T-helper 2 cell treated with Interferon-gamma antibody and Interleukin-4, amounts not matched to agents 5 μg/mL and 100 μg/mL, for 36 hours (primary cell): ENCODE data around the gene PRDM15.

Source experiments
- DNase-seq: peaks from one replicate; pipeline ENCODE4 v3.0.0; 2021; ENCODE audit warnings: low spot score
- H3K27ac Mint-ChIP-seq: one replicate; pipeline ENCODE4 v1.8.0; 2021; ENCODE audit warnings: mild to moderate bottlenecking, mixed read lengths
- H3K27me3 Mint-ChIP-seq: one replicate; pipeline ENCODE4 v1.8.0; 2021; ENCODE audit warnings: low read depth, mixed read lengths
- H3K36me3 Mint-ChIP-seq: one replicate; pipeline ENCODE4 v1.8.0; 2021; ENCODE audit warnings: low read depth, mixed read lengths
- H3K4me1 Mint-ChIP-seq: one replicate; pipeline ENCODE4 v1.8.0; 2021; ENCODE audit warnings: low read depth, mixed read lengths
- H3K4me3 Mint-ChIP-seq: one replicate; pipeline ENCODE4 v1.8.0; 2022; ENCODE audit warnings: mild to moderate bottlenecking, moderate library complexity, mixed read lengths
- H3K9me3 Mint-ChIP-seq: one replicate; pipeline ENCODE4 v1.8.0; 2021; ENCODE audit warnings: mixed read lengths

The PRDM15 gene

DNA sequence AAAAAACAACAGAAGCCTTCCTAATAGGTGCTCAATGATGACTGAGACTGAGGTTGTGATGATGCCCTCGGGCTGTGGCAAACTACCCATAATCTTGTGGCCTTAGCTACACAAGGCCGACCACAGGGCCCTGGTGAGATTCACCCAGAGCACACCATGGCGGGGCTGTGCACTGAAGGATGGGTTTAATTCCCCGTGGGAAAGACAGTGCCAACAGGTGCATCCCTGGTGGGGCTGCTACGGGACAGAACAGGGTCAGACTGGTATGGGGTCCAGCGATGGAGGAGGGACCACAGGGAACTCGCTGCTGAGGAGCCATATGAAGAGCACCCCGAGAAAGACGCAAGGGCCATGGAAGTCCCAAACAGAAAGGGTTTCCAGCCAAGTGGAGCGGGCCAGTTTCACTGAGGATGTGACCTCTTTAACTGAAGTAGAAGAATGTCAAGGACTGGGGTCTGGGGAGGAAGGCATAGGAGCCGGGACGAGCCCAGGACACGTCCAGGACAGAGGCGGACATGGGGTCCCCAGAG is 21.3 kb downstream of the PRDM15 start:
- H3K27me3 Mint-ChIP-seq: no peaks in the 10 kb centered on the region
- H3K4me3 Mint-ChIP-seq: no peak overlapping the region
- DNase-seq: no peak
- peaks cover 15% of the 10 kb centered on the region for H3K36me3 Mint-ChIP-seq
- H3K9me3 Mint-ChIP-seq: no peaks in the 10 kb centered on the region
- H3K4me1 Mint-ChIP-seq: no peaks in the 10 kb centered on the region
- no peak overlapping the region for H3K27ac Mint-ChIP-seq

DNA sequence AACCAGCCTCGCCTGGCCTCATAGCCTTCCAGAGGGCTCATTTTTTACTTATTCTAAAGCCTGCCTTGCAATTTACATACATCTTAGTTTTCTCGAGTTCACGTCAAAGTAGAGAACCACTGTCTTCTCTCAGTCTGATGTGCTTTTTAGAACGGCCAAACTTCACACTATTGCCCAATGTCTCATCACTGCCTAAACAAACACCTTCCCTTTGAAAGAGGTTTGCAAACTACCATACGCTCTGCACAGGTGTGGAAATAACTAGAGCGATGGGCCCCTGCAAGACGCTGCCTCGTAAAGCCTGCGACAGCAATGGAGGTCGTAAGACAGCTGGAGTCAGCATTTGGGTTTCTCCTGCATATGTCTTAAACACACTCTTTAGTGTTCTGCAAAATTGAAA is 22.6 kb downstream of the PRDM15 start:
- H3K27me3 Mint-ChIP-seq: no peaks in the 10 kb centered on the region
- no peak overlapping the region for H3K4me3 Mint-ChIP-seq
- H3K36me3 Mint-ChIP-seq: peaks cover 15% of the 10 kb centered on the region

GRCh38 chr21:41854426-41854995 is 24.6 kb downstream of the PRDM15 start:
- no peak overlapping the region for H3K4me3 Mint-ChIP-seq
- H3K4me1 Mint-ChIP-seq: no peaks in the 10 kb centered on the region
- H3K27me3 Mint-ChIP-seq: no peaks in the 10 kb centered on the region
- no peak for DNase-seq
- no peaks in the 10 kb centered on the region for H3K9me3 Mint-ChIP-seq
- peaks cover 17% of the 10 kb centered on the region for H3K36me3 Mint-ChIP-seq
- no peak overlapping the region for H3K27ac Mint-ChIP-seq

More for the DNA sequence above, 22.6 kb downstream of the PRDM15 start:
- DNase-seq: no peak
- Mint-ChIP-seq H3K4me1 (no peaks in the 10 kb centered on the region), H3K9me3 (no peaks in the 10 kb centered on the region), H3K27ac (no peak overlapping the region)

DNA sequence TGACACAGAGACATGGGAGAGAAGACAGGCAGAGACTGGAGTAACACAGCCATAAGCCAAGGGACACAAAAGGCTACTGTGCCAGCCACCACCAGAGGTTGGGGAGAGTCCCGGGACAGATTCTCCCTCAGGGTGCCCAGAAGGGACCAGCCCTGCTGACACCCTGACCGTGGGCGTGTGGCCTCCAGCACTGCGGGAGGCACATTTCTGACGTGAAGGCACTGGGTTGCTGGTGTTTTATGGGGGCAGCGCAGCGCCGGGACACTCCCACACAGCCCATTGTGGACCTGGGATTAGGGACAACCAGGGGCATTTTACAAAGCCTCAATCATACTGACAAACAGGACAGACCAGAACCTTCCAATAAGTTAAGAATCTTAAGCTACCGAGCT is 26.2 kb downstream of the PRDM15 start:
- Mint-ChIP-seq H3K4me3 (no peak overlapping the region), H3K36me3 (peaks cover 17% of the 10 kb centered on the region), H3K27me3 (no peaks in the 10 kb centered on the region), H3K4me1 (no peaks in the 10 kb centered on the region), H3K27ac (no peak overlapping the region), H3K9me3 (no peaks in the 10 kb centered on the region)
- no peak for DNase-seq

DNA sequence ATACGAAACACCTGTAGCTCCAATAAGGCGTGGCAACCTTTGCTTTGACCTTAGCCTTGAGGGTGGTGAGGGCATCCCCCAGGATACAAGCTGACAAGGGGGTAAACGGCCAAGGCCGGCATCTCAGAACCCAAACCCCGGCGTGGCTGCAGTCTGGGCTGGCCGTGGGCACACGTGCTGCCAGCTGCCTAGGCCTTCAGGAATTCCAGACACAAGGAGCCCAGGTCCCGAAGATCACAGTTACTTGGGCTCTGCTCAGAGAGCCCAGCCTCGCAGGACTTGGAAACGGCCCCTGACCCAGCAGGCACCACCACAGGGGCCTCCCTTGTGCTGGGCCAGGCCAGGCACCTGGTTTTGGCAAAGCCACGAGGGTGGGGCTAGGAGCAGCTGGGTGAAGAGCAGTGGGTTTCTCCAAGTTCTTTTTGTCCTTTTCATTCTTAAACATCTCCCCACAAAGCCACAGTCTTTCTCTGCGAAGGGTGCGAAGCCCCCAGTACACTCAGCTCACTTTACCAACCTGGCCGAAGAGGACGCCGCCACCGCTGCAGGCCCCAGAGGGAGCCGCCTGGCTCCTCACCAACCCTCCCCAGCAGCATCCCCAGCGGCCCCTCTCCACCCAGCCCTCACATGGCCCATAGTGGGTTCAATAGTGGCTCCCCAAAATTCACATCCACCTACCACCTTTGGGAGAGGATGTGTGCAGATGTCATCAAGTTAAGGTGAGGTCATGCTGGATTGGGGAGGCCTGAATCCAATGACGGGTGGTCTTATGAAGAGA is 26.8 kb downstream of the PRDM15 start:
- no peak for DNase-seq
- H3K4me3 Mint-ChIP-seq: no peak overlapping the region
- H3K27me3 Mint-ChIP-seq: no peaks in the 10 kb centered on the region
- no peaks in the 10 kb centered on the region for H3K9me3 Mint-ChIP-seq
- no peaks in the 10 kb centered on the region for H3K4me1 Mint-ChIP-seq
- H3K27ac Mint-ChIP-seq: no peak overlapping the region
- peaks cover 15% of the 10 kb centered on the region for H3K36me3 Mint-ChIP-seq

DNA sequence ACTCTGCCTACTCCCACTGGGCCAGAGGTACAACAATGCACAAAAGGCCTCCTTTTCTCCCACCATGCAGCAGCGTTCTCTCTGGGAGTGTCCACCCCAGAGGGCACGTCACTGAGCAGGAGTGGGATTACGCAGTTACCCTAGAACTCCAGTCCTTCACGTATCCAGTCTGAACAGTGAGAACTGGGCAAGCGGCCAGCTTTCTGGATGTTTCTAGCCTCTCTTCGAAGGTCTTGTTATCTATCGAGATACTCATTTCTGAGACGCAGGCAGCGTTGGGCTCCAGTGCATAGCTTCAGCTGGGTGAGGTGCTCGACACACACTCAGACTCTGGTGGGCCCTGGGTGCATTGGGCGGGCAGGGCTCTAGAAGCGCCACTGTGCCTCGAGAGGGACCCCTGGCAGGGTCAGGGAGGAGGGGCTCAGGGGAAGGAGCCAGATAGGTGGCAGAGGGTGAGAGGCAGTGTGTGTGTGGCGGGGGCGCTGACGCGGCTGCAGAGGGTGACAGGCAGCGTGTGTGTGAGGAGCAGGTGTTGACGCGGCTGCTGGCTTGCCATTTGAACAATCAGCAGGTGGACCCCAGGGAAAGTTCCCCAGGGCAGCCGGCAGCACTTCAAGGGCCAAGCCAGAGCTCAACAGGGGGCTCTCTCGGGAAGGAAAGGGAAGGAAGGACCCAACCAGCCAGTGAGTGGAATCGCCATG is 27.9 kb downstream of the PRDM15 start:
- Mint-ChIP-seq H3K4me3 (no peak overlapping the region), H3K27ac (no peak overlapping the region), H3K9me3 (no peaks in the 10 kb centered on the region), H3K27me3 (no peaks in the 10 kb centered on the region), H3K4me1 (no peaks in the 10 kb centered on the region), H3K36me3 (peaks cover 12% of the 10 kb centered on the region)
- no peak for DNase-seq

GRCh38 chr21:41850085-41850484 is 29.1 kb downstream of the PRDM15 start:
- Mint-ChIP-seq H3K27me3 (no peaks in the 10 kb centered on the region), H3K4me1 (no peaks in the 10 kb centered on the region), H3K27ac (no peak overlapping the region), H3K36me3 (peaks cover 12% of the 10 kb centered on the region), H3K4me3 (no peak overlapping the region), H3K9me3 (no peaks in the 10 kb centered on the region)
- no peak for DNase-seq

DNA sequence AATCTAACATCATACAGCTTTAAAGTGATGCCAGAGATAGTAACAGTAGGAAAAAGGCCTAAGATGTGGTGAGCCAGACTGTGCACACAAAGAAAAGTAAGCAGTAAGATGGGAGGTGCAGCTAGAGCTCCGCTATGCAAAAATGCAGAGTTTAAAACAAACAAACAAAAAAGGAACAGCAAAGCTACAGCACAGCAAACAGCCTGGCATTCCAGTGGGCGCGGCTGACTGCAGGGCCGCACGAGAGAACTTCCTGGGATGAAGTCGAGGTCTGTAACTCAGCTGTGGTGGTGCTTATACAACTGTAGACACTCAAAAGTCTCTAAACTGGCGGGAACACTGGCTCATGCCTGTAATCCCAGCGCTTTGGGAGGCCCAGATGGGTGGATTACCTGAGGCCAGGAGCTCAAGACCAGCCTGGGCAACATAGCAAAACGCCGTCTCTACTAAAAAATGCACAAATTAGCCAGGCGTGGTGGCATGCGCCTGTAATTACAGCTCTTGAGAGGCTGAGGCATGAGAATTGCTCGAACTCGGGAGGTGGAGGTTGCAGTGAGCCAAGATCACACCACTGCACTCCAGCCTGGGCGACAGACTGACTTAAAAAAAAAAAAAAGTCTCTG is 30.1 kb downstream of the PRDM15 start:
- H3K4me1 Mint-ChIP-seq: no peaks in the 10 kb centered on the region
- no peaks in the 10 kb centered on the region for H3K27me3 Mint-ChIP-seq
- no peak for DNase-seq
- no peak overlapping the region for H3K4me3 Mint-ChIP-seq
- H3K9me3 Mint-ChIP-seq: no peaks in the 10 kb centered on the region
- peaks cover 8% of the 10 kb centered on the region for H3K36me3 Mint-ChIP-seq
- H3K27ac Mint-ChIP-seq: no peak overlapping the region

DNA sequence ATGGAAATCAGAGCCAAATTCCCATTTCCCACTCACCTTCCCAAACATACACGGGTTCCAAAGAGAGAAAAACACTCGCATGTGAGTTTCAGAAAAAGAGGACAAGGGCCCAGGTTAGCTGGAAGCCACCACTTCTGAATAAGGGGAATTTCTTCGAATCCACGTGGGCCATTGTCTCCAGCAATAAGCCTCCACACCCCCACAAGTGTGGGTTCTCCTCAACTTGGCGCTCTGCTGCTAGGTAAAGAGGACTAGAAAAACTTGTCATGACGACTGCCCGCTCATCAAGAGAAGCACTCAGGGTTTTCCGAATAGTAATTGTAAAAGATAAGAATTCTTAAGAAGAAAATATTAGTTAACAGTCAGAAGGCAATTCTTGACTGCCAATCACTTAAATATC is 30.6 kb downstream of the PRDM15 start:
- Mint-ChIP-seq H3K27ac (no peak overlapping the region), H3K36me3 (peaks cover 6% of the 10 kb centered on the region), H3K9me3 (no peaks in the 10 kb centered on the region), H3K4me1 (no peaks in the 10 kb centered on the region), H3K4me3 (no peak overlapping the region), H3K27me3 (no peaks in the 10 kb centered on the region)
- no peak for DNase-seq

- H3K27ac Mint-ChIP-seq: no peak overlapping the region
- H3K27me3 Mint-ChIP-seq: no peaks in the 10 kb centered on the region
- H3K4me3 Mint-ChIP-seq: no peak overlapping the region
- peaks cover 7% of the 10 kb centered on the region for H3K36me3 Mint-ChIP-seq
- DNase-seq: no peak
- H3K4me1 Mint-ChIP-seq: no peaks in the 10 kb centered on the region
- no peaks in the 10 kb centered on the region for H3K9me3 Mint-ChIP-seq
These were observed 31.9 kb downstream of the PRDM15 start for GRCh38 chr21:41847066-41847804.

DNA sequence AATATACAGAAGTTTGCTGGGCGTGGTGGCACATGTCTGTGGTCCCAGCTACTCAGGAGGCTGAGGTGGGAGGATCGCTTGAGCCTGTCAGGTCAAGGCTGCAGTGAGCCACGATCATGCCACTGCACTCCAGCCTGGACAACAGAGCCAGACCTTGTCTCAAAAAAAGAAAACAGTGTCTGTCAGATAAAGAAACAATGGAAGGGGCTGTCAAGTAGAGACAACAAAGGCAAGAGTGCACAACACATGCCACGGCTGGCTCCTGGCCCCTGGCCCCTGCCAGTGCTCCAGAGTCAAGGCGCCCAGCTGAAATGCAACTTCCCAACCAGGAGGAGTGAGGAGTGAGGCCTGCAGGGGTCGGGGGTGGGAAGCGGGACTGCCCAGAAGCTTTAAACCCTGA is 32.6 kb downstream of the PRDM15 start:
- H3K4me3 Mint-ChIP-seq: no peak overlapping the region
- no peak for DNase-seq
- no peaks in the 10 kb centered on the region for H3K4me1 Mint-ChIP-seq
- peaks cover 9% of the 10 kb centered on the region for H3K36me3 Mint-ChIP-seq
- no peaks in the 10 kb centered on the region for H3K9me3 Mint-ChIP-seq
- no peaks in the 10 kb centered on the region for H3K27me3 Mint-ChIP-seq
- no peak overlapping the region for H3K27ac Mint-ChIP-seq

DNA sequence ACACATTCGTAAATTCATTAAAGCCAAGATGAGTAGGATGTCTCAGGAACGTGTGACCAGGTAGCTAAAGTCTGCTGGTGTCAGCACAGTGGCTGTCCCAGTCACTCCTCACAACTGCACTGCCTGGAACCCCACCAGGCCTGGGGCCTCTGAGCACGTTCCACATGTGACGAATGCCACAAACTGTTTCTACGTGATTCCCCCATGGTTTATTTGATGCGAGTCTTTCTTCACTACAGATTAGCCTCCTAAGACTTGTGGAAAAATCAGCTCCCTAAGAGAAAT is 33.2 kb downstream of the PRDM15 start:
- no peak overlapping the region for H3K4me3 Mint-ChIP-seq
- peaks cover 5% of the 10 kb centered on the region for H3K9me3 Mint-ChIP-seq
- peaks cover 14% of the 10 kb centered on the region for H3K36me3 Mint-ChIP-seq
- no peak for DNase-seq
- H3K27ac Mint-ChIP-seq: no peak overlapping the region
- no peaks in the 10 kb centered on the region for H3K27me3 Mint-ChIP-seq
- no peaks in the 10 kb centered on the region for H3K4me1 Mint-ChIP-seq

GRCh38 chr21:41845310-41846032 is 33.7 kb downstream of the PRDM15 start:
- peaks cover 15% of the 10 kb centered on the region for H3K36me3 Mint-ChIP-seq
- H3K27me3 Mint-ChIP-seq: no peaks in the 10 kb centered on the region
- DNase-seq: no peak
- no peak overlapping the region for H3K4me3 Mint-ChIP-seq
- H3K4me1 Mint-ChIP-seq: no peaks in the 10 kb centered on the region
- no peak overlapping the region for H3K27ac Mint-ChIP-seq
- H3K9me3 Mint-ChIP-seq: peaks cover 10% of the 10 kb centered on the region
